Measurements from ENCODE around the gene SNX25.

DNA sequence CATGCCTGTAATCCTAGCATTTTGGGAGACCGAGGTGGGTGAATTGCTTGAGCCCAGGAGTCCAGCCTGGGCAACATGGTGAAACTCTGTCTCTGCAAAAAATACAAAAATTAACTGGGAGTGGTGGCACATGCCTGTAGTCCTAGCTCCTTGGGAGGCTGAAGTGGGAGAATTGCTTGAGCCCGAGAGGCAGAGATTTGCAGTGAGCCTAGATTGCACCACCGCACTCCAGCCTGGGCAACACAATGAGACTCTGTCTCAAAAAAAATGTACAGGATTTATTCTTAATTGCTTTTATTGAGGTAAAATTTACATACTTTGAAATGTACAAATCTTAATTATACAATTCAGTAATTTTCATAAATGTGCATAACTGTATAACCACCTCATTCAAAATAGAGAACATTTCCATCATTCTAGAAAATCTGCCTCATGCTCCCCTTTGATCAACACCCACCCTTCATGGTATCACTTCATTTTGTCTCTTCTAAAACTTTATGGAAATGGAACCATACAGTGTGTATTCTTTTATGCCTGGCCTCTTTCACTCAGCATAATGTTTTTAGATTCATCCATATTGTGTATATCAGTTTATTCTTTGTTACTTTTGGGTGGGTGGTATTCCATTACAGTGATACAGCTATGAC lies 39.1 kb downstream of the SNX25 start:
- TF ChIP-seq, protein P1, sequence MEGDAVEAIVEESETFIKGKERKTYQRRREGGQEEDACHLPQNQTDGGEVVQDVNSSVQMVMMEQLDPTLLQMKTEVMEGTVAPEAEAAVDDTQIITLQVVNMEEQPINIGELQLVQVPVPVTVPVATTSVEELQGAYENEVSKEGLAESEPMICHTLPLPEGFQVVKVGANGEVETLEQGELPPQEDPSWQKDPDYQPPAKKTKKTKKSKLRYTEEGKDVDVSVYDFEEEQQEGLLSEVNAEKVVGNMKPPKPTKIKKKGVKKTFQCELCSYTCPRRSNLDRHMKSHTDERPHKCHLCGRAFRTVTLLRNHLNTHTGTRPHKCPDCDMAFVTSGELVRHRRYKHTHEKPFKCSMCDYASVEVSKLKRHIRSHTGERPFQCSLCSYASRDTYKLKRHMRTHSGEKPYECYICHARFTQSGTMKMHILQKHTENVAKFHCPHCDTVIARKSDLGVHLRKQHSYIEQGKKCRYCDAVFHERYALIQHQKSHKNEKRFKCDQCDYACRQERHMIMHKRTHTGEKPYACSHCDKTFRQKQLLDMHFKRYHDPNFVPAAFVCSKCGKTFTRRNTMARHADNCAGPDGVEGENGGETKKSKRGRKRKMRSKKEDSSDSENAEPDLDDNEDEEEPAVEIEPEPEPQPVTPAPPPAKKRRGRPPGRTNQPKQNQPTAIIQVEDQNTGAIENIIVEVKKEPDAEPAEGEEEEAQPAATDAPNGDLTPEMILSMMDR (IDR thresholded peaks at IDR 0.05): no peak
- TF ChIP-seq POLR2A (IDR thresholded peaks at IDR 0.05): no peak
